Activated CD4-positive, CD25-positive, alpha-beta regulatory T cell treated with anti-CD3 and anti-CD28 coated beads, Interleukin-2, amount 50 U/mL, for 16 hours (primary cell): Measurements from ENCODE around the gene ULK3.

ENCODE experiments used
- DNase-seq: peaks from one replicate; pipeline ENCODE4 v3.0.0-alpha.2; 2020; ENCODE audit warnings: low read depth, low spot score

ULK3 gene

GRCh38 chr15:74822233-74822632, 20.7 kb downstream of the ULK3 start:
- no peak for DNase-seq

GRCh38 chr15:74821790-74822158, 21.2 kb downstream of the ULK3 start:
- no peak for DNase-seq

- DNase-seq: no peak
Measured at GRCh38 chr15:74821091-74821789, 21.7 kb downstream of the ULK3 start.

GRCh38 chr15:74820056-74820455, 22.9 kb downstream of the ULK3 start:
- no peak for DNase-seq

- no peak for DNase-seq
Measured at GRCh38 chr15:74817370-74817737, 25.6 kb downstream of the ULK3 start.

- no peak for DNase-seq
Measured at GRCh38 chr15:74816624-74817369, 26.2 kb downstream of the ULK3 start.

GRCh38 chr15:74815961-74816360, 27.0 kb downstream of the ULK3 start:
- DNase-seq: no peak

- no peak for DNase-seq
Measured at GRCh38 chr15:74815121-74815934, 27.6 kb downstream of the ULK3 start.

- DNase-seq: no peak
Measured at GRCh38 chr15:74812533-74812932, 30.4 kb downstream of the ULK3 start, which contains the start of gene LMAN1L. LMAN1L (plus strand) TSS chr15:74812835; CDS start chr15:74812855, 20 bp downstream.

GRCh38 chr15:74809956-74810355, 33.0 kb downstream of the ULK3 start:
- DNase-seq: no peak

- no peak for DNase-seq
Measured at GRCh38 chr15:74809242-74809641, 33.7 kb downstream of the ULK3 start.

- DNase-seq: no peak
Measured at GRCh38 chr15:74808840-74809229, 34.1 kb downstream of the ULK3 start.

- no peak for DNase-seq
Measured at GRCh38 chr15:74808078-74808839, 34.7 kb downstream of the ULK3 start.

GRCh38 chr15:74807282-74807681, 35.7 kb downstream of the ULK3 start:
- DNase-seq: no peak

- DNase-seq: no peak
Measured at GRCh38 chr15:74804935-74805334, 38.0 kb downstream of the ULK3 start.

GRCh38 chr15:74802862-74803447, 40.0 kb downstream of the ULK3 start:
- DNase-seq: no peak

GRCh38 chr15:74802290-74802689, 40.7 kb downstream of the ULK3 start:
- no peak for DNase-seq

- DNase-seq: no peak
Measured at GRCh38 chr15:74801311-74801997, 41.5 kb downstream of the ULK3 start.

GRCh38 chr15:74800559-74801094, 42.3 kb downstream of the ULK3 start:
- no peak for DNase-seq

- DNase-seq: peak; percentile 76
Measured at GRCh38 chr15:74799856-74800558, 42.9 kb downstream of the ULK3 start.
